HG02678 (cell line): Measurements from ENCODE around the gene SLC28A3.

ENCODE experiments used
- ATAC-seq: cut with Tn5 transposase; IDR thresholded peaks from one replicate; pipeline ENCODE4 v1.9.1; 2021; ENCODE audit warnings: mild to moderate bottlenecking, moderate library complexity; ENCODE audit not compliant: unreplicated experiment

The SLC28A3 gene

GRCh38 chr9:84251921-84252320 lies 88.6 kb downstream of the SLC28A3 start:
- no peak for ATAC-seq

GRCh38 chr9:84241817-84242373 lies 98.7 kb downstream of the SLC28A3 start:
- ATAC-seq = no peak

DNA sequence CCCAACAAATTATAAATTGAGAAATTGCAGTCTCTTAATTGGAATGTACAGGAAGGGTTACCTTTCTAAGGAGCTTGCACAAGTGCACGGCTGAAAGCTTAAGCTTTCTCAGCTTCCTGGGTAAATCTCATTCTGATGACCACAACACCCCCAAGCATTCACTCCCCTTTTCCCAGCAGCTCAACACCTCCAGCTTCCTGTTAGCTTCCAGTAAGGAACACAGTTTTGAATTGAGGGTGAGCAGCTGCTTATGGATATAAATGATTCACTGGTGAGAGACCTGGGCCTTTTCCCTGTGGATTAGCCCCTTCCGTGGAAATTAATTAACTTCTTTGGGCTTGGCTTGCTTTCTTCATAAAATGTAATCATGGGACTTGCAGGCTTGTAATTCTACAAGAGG lies 101.2 kb downstream of the SLC28A3 start:
- no peak for ATAC-seq

DNA sequence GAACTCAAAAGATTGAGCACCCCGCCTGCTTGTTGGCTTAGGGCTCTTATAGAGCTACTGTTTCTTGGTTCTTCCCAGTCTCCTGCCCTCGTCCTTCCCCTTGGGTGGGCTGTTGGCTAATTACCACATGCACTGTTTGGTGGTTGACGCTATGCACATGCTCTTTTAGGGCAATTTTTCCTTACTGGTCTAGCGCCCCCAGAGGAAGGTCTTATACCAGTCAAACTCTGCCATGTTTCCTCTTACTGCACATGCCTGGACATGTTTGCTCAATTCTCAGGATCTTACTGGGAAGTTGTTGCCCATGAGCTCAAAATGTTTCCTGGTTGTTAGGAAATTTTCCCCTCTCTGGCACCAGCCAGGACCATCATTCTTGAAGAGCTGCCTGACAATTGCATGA lies 101.9 kb downstream of the SLC28A3 start:
- ATAC-seq = no peak

GRCh38 chr9:84235511-84235910 lies 105.0 kb downstream of the SLC28A3 start:
- no peak for ATAC-seq

GRCh38 chr9:84230355-84231145 lies 110.0 kb downstream of the SLC28A3 start:
- no peak for ATAC-seq

- ATAC-seq = no peak
Observed at GRCh38 chr9:84229191-84229590, 111.4 kb downstream of the SLC28A3 start.

DNA sequence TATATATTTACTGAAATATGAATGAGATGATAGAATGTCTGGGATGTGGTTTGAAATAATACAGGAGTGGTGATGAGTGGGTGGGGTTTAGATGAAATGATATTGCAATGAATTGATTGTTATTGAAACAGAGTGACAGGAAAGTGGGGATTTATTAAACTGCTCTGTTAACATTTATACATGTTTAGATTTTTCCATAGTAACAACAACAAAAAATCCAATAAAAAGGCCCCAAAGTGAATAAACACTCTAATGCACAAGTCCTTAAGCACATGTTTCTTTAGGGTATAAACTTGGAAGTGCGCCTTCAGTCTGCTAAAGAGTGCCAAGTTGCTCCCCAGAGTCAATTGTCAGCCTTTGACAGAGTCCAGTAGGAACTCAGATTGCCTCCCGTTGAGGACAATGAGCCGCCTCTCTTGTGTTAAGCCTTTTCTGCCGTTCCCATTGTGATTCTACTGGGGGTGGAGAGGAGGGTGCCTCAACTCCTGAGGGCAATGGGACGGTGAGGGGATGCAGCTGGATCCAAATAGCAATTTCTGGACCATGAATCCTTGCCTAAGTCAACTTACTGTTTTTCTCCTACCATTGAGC lies 112.3 kb downstream of the SLC28A3 start:
- ATAC-seq = no peak

DNA sequence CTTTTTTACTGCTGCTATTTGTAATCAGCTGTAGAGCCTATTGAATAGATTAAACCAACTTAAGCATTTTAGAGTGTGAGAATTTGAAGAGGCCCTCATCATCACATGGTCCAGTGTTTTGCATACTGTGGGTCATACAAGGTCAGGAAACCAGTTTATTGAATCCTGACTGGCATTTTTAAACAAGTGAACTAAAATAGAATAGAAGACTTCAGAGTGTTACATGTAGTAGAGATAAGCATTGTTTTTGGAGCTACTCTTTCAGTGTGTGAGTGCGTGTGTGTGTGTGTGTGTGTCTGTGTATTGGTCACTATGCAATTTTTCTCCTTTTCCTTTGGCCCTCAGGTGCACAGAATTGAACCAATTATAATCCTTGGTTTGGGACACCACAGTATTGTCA lies 114.4 kb downstream of the SLC28A3 start:
- no peak for ATAC-seq
